ENCODE measurements around the gene SPACDR. TPM values are rescaled to one million over a fixed set of nuclear protein-coding genes. Genes with fewer than 3 reads are reported as not detected.

Gene SPACDR
- total and polyA plus RNA-seq, 9 of the 15 experiments (the other 6 are each of a cell fraction or from before 2014, with no cell fraction given) = 0.07 to 0.55 (median 0.14) TPM; not detected in 1

GRCh38 chr7:100434297-100435144 lies 29.5 kb downstream of the SPACDR start (continued):
- TF ChIP-seq SUPT5H (IDR thresholded peaks at IDR 0.05) (peak; percentile 37; the same call in 1 of the 2 replicates), ZNF695 (CRISPR knock-in tag; IDR thresholded peaks at IDR 0.05) (no peak), CBX1 (IDR thresholded peaks at IDR 0.05; ENCODE audit: low read depth) (0 out of 2 replicates have a peak, but pooled peaks have one; percentile 15), ZNF445 (CRISPR knock-in tag; IDR thresholded peaks at IDR 0.05; ENCODE audit: low read depth) (no peak), AFF1 (IDR thresholded peaks at IDR 0.05; ENCODE audit: low read depth in 1 of 2, partially characterized antibody in 2 of 2) (no peak), JUND (IDR thresholded peaks at IDR 0.05; ENCODE audit: borderline replicate concordance, low read depth, low read length) (no peak), JUND (tag; IDR thresholded peaks at IDR 0.05; ENCODE audit: borderline replicate concordance, low read depth, low read length) (no peak), PTBP1 (IDR thresholded peaks at IDR 0.05; ENCODE audit: low read depth, low read length) (0 out of 2 replicates have a peak, but pooled peaks have one; percentile 30), IRF1 (CRISPR knock-in tag; IDR thresholded peaks at IDR 0.05; ENCODE audit: borderline replicate concordance) (no peak), ESRRB (CRISPR knock-in tag; IDR thresholded peaks at IDR 0.05; ENCODE audit: borderline replicate concordance) (no peak), KLF16 (IDR thresholded peaks at IDR 0.05) (no peak), E2F1 (CRISPR knock-in tag; IDR thresholded peaks at IDR 0.05) (no peak), HMG20B (CRISPR knock-in tag; IDR thresholded peaks at IDR 0.05) (no peak), SAFB (IDR thresholded peaks at IDR 0.05; ENCODE audit: borderline replicate concordance, low read depth, low read length) (no peak)

Measured in K562 (cell line).